NCI-H2107 treated with DMSO at 0.1 percent for 48 hours (cell line): ENCODE results near the gene DCLK3.

Experiments
- DNase-seq: peaks from one replicate; lab custom pipeline; 2025; ENCODE audit not compliant: unreplicated experiment; lab: John Stamatoyannopoulos, UW

The DCLK3 gene

GRCh38 chr3:36678216-36679013, 85.9 kb downstream of the DCLK3 start:
- DNase-seq: no peak

GRCh38 chr3:36677331-36678007, 86.9 kb downstream of the DCLK3 start:
- no peak for DNase-seq

GRCh38 chr3:36674816-36675215, 89.5 kb downstream of the DCLK3 start:
- no peak for DNase-seq

GRCh38 chr3:36669764-36670163, 94.6 kb downstream of the DCLK3 start:
- no peak for DNase-seq

- DNase-seq: no peak
Measured at GRCh38 chr3:36666166-36666565, 98.2 kb downstream of the DCLK3 start.

- no peak for DNase-seq
Measured at GRCh38 chr3:36663666-36664291, 100.6 kb downstream of the DCLK3 start.

GRCh38 chr3:36662626-36663025, 101.7 kb downstream of the DCLK3 start:
- no peak for DNase-seq
